HL-60/S4 treated with retinoic acid at 250 ng/mL for 4 days and 3 days (cell line): ENCODE measurements around the gene SPARC.

Experiments used
- in situ Hi-C: fragments of 300-500 bp; cut with MboI; formaldehyde crosslinking; loops from 2 replicates; pipeline ENCODE4 v1.7.0; 2022; ENCODE audit warnings: low sequenced_read_pairs

The SPARC gene

DNA sequence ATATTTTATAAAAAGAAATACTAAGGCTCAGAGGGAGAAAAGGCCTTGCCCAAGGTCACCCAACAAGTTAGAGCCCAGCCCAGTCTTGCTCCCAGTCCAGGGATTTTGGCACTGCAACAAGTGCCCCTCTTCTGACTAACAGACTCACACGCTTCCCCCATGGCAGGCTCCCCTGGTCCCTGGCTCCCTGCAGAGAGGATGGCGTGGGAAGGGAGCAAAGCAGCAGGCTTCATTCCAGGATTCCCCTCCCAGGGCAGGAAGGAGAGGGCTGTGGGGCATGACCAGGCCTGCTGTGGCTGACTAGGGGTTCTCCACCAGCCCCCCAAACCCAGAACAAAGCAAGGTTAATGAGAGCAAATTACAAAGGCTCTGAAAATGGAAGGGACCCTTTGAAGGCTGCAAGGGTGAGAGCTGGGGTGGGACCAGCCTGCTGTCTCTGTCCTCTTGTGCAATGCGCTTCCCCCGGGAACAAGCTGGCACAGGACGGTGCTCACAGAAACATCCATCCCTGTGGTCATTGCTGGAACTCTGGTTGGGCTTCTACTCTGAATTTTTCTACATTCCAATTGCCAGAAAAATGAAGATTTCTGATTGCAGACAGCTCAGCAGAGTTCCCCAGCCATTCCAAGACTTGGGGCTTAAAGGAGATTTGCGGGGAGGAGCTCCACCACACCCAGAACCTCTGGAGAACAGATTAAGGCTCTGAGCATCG is 58.4 kb downstream of the SPARC start:
- in situ Hi-C loops: no loop called here

- in situ Hi-C loops: no loop called here
Observed at GRCh38 chr5:151627650-151628049, 59.1 kb downstream of the SPARC start.

DNA sequence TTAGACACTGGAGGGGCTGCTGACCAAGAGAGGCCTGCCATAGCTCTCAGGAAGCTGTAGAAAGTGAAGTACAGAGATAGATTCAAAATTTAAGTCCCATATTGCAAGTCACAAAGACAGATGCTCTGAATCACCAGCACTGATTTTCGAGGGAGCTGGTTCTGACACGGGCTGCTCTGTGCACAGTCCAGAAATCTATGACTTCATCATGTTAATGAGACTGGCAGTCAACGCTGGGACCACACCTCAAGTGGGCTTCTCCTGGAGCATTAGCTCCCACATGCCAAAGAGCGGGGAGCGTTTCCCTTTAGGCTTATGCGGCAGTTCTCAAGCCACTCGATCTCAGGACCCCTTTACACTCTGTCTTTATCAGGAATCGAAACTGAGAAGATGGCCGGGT is 61.4 kb downstream of the SPARC start:
- in situ Hi-C loops: no loop called here

- in situ Hi-C loops: no loop called here
Observed at GRCh38 chr5:151624476-151624875, 62.2 kb downstream of the SPARC start.

DNA sequence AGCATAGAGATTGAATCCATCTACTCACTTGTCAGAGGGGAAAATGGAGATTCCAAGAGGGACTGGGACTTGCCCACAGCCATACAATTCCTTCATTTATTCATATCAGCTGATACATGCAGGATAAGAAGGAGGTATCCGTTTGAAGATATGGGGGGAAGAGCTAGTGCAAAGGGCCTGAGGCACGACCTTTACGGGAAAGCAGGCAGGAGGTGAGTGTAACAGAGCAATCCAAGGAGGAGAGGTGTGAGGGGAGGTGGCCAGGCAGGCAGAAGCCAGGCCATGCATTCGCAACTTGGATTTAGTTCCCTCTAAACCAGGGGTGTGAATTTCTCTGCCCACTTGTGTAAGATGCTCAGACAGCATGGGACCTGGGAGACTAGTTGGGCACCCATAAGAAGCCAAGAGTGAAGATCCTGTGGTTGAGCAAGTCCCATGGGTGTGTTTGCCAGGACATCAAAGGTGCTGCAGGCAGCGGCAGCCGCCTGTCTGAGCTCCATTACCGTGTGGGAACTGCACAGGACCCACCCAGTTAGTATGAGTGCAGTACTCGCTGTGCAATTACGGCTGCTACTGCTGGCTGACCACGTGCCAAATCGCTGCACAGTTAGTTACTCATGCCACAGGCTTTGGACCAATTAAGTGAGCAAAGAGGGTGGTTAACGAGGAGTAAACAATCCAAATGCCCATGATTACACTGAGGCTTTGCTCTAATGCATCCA is 64.2 kb downstream of the SPARC start:
- in situ Hi-C loops: no loop called here

- in situ Hi-C loops: no loop called here
Observed at GRCh38 chr5:151620461-151620840, 66.3 kb downstream of the SPARC start.

DNA sequence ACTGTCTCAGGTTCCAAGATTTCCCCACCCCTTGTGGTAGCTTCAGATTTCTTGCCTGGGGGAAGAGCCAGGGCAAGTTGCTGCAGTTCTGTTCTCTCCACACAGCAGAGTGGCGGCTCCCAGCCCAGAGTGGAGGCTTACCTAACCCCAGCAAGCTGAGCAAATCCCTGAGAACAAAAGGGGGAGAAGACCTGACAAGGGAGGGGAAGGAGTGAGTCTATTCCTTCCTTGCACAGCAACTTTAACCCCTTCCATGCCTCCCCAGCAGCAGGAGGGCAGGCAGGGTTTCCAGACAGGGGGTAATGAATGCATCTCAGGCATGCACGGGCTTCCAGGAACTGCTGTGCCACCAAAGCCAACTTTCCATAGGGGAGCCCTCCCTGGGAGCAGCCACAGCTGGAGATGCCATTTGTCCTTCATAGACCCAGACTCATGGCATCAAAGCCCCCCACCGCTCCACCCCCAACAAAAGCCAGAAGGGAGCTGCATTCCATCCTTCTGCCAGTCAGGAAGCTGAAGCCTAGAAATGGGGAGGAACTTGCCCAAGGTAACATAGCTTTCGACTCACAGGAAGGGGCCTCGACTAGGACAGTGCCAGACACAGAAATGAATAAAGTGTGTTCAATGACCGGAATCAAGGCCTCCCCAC is 66.8 kb downstream of the SPARC start:
- in situ Hi-C loops: no loop called here

DNA sequence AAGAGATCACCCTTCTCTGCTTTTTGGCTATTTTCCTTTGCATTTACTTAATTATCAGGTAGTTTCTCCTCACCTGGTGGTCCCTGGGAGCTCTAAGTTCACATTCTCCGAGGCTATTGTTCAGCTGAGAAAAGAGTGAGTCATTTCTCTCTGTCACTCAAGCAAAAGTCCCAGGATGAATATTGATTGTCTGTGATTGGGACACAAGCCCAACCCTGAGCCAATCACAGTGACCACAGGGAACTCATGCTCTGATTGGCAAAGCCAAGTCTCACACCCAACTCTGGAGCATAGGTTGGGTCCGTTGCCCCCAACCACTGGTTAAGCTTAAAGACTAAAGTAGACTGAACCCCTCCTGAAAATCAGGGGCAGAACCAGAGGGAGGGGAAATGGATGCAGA is 67.8 kb downstream of the SPARC start:
- in situ Hi-C loops: no loop called here

DNA sequence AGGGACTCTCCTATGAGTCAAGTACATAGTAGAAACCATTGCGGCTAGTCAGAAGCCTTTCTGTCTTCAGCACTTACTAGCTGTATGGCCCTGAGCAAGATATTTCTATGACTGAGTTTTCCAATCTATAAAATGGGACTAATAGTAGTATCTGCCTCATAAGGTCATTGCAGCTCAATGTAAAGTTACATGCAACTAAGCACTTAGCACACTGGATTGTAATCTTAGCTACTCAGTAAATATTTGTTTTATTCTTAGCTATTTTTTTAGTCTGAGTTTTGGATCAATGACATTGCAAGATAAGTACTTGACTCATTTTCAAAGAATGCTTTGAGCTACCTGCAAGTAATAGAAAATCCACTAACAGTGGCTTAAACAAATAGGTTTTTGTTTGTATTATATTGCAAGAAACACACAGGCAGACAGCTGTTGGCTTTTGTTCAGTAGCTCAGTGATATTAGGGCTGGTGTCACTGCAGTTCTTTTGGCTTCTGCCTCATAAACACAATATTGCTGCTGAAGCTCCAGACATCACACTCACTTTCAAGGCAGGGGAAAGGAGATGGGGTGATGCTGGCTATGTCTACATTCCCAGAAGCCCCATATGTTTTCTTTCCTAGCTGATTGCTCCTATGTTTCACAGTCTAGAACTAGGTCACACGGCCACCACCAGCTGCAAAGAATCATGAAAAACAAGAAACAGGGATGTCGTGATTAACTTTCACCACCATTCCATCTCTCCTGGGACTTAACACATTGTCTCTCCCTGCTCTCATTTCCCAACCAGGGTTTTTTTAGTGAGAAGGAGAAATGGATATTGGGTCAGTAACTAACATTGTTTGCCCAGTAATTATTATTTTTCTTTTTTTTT is 68.6 kb downstream of the SPARC start:
- in situ Hi-C loops: no loop called here

DNA sequence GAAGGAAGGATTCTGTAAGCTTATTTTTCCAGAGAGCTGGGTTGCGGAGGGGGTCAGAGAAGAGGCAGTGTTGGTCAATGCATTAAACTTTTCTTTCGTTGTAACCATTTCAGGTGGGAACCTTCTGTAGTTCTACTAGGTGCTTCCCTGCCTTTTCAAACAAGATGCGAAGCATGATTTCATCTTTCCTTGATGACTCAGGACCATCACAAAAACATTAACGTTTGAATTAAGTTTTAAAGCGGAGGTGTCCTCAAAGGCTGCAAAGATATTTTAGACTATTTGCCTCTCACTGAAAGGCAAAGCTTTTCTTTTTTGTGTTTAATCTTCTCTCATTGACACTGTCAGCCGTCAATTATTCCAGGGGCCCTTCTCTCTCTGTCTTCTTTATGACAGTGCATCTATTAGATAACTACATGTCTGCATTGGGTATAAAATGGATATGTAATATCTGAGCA is 69.3 kb downstream of the SPARC start:
- in situ Hi-C loops: no loop called here

DNA sequence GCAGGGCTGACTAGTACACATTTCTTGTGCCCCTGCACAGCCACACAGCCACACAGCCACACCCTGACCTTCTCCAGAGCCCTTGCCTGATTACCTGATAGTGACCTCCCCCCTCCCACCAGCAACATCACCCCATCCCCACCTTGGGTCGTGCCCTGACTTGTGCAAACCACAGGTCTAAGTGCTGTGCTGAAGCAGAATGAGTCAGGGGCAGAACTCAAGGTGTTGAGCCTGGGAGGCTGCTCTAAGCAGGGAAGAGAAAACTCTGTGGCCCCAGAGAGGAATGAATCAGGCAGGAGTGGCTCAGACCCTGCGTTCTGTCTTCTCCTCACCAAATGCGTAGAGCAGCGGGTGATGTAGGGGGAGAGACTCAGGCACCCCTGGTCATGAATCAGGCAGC is 71.3 kb downstream of the SPARC start:
- in situ Hi-C loops: no loop called here

GRCh38 chr5:151614565-151614964 is 72.2 kb downstream of the SPARC start:
- in situ Hi-C loops: no loop called here

DNA sequence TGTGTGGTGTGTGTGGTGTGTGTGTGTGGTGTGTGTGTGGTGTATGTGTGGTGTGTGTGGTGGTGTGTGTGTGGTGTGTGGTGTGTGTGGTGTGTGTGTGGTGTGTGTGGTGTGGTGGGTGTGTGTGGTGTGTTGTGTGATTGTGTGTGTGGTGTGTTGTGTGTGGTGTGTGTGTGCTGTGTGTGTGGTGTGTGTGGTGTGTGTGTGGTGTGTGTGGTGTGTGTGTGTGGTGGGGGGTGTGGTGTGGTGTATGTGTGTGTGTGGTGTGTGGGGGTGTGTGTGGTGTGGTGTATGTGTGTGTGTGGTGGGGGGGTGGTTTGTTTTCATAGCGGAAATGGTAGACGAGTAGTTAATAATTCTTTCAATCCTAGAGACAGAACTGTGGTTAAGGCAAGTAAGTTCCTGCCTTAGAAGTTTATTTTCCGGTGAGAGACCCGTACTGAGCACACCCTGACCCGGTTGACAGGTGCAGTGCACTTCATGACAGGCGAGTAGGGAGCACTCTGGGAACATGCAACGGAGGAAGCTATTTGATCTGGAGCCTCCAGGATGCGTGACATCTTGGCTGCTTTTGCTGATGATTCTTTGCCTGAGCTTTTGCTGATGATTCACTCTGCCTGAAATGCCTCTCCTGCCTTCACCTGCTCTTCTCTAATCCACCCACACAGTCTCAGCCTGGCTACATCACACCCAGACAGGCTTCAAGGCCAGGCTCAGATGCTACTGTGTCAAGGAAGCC is 73.9 kb downstream of the SPARC start:
- in situ Hi-C loops: no loop called here

- in situ Hi-C loops: no loop called here
Observed at GRCh38 chr5:151611127-151611775, 75.5 kb downstream of the SPARC start.
